NCI-H2029 treated with DMSO at 0.1 percent for 48 hours (cell line): ENCODE data around the gene SCAF1.
"Not testable (repeated sequence)": the region's sequence is repeated elsewhere in the genome, so short reads cannot be mapped to it uniquely, and the experiment has no call there.

Source experiments
- DNase-seq: peaks from one replicate; lab custom pipeline; 2025; lab: John Stamatoyannopoulos, UW

SCAF1 gene

GRCh38 chr19:49614096-49614833 lies 27.7 kb upstream of the SCAF1 start:
- no peak for DNase-seq

- no peak for DNase-seq
Measured at GRCh38 chr19:49615861-49616260, 26.1 kb upstream of the SCAF1 start.

- no peak for DNase-seq
Measured at GRCh38 chr19:49616532-49616931, 25.5 kb upstream of the SCAF1 start.

GRCh38 chr19:49616945-49617344 lies 25.1 kb upstream of the SCAF1 start:
- no peak for DNase-seq

- not testable (repeated sequence) for DNase-seq
Measured at GRCh38 chr19:49617860-49618259, 24.1 kb upstream of the SCAF1 start.

GRCh38 chr19:49624967-49625910 lies 16.8 kb upstream of the SCAF1 start:
- no peak for DNase-seq

GRCh38 chr19:49626226-49626625 lies 15.8 kb upstream of the SCAF1 start:
- DNase-seq: no peak

GRCh38 chr19:49629659-49630058 lies 12.3 kb upstream of the SCAF1 start:
- no peak for DNase-seq

GRCh38 chr19:49631014-49631588 lies 10.9 kb upstream of the SCAF1 start:
- no peak for DNase-seq

- no peak for DNase-seq
Measured at GRCh38 chr19:49631610-49632192, 10.3 kb upstream of the SCAF1 start.

GRCh38 chr19:49632576-49632975 lies 9.4 kb upstream of the SCAF1 start:
- no peak for DNase-seq

GRCh38 chr19:49633273-49633672 lies 8.7 kb upstream of the SCAF1 start:
- DNase-seq: not testable (repeated sequence)

GRCh38 chr19:49635530-49636232 lies 6.3 kb upstream of the SCAF1 start:
- no peak for DNase-seq

GRCh38 chr19:49636233-49636932 lies 5.6 kb upstream of the SCAF1 start:
- DNase-seq: no peak

- DNase-seq: no peak
Measured at GRCh38 chr19:49637821-49638738, 3.9 kb upstream of the SCAF1 start.

- DNase-seq: no peak
Measured at GRCh38 chr19:49639401-49640112, 2.5 kb upstream of the SCAF1 start.

- peak; percentile 99 for DNase-seq
Measured at GRCh38 chr19:49640113-49640898, 1.7 kb upstream of the SCAF1 start, which contains the start of gene RRAS. Gene RRAS (minus strand): TSS chr19:49640143. CDS start chr19:49640098, 45 bp downstream.

- no peak for DNase-seq
Measured at GRCh38 chr19:49642492-49643035, 555 bp downstream of the SCAF1 start.
